Endothelial cell (in vitro differentiated cells): ENCODE measurements around the gene FILIP1. TPM values are rescaled to one million over a fixed set of nuclear protein-coding genes. Genes with fewer than 3 reads are reported as not detected.

ENCODE experiments used
- microRNA-seq: library from miRNA; unstranded; fragments of <30 nt; microRNA quantifications from one replicate; pipeline ENCODE4, GENCODE V29; 2020; ENCODE audit not compliant: unreplicated experiment
- total RNA-seq: library from RNA; stranded (reverse); fragmentation: NEBNext Ultra II Directional; extraction: Animal tissue kit (Norgen Biotek cat#: 25700); gene quantifications from one replicate; pipeline ENCODE4 v1.2.1, GENCODE V29; 2021; ENCODE audit not compliant: unreplicated experiment

FILIP1 gene
- total RNA-seq, 1 donor from 2014 or later = 32.0 TPM

Small RNA genes lying within 50 kb of the gene (microRNA-seq; reads per million reads assigned to microRNA genes)
- gene MIR4463 = not detected

Other genes with a start within 250 kb of the FILIP1 start
- gene COX7A2, start 250.0 kb downstream of the FILIP1 start, total RNA-seq = 341 TPM
- 99.4 TPM for gene TMEM30A, start 209.0 kb downstream of the FILIP1 start, total RNA-seq
- 135 TPM for gene SENP6, start 108.1 kb upstream of the FILIP1 start, total RNA-seq